H1 (cell line): Measurements from ENCODE around the gene LILRB1. TPM values are rescaled to one million over a fixed set of nuclear protein-coding genes. Genes with fewer than 3 reads are reported as not detected.

Source experiments
- CTCF ChIA-PET: fragments of 300-600 bp; sonication (Branson Sonifier 250); formaldehyde crosslinking; loops from one replicate; lab custom pipeline; 2021; ENCODE audit not compliant: partially characterized antibody; lab: Charles Lee
- POLR2A ChIA-PET: fragments of 300-600 bp; sonication (Branson Sonifier 250); formaldehyde crosslinking; loops from one replicate; lab custom pipeline; 2021; ENCODE audit warnings: inconsistent platforms; ENCODE audit not compliant: partially characterized antibody; lab: Charles Lee
- DNase-seq, 2 experiments: peaks; one replicate each; pipeline versions ENCODE4 v3.0.0 to v3.0.0-alpha.2; 2010 to 2022; ENCODE audit warnings: low spot score in 2 of 2, low read depth in 1 of 2, mixed read lengths in 1 of 2
- FAIRE-seq: peaks from 2 replicates; lab custom pipeline; 2011; peaks lifted over from hg19 to GRCh38; lab: Jason Lieb, UNC
- H2AFZ ChIP-seq: 2 replicates; pipeline ENCODE4 v1.8.1; 2012; ENCODE audit warnings: low read length, inconsistent platforms
- H2AK5ac ChIP-seq: 2 replicates; pipeline ENCODE4 v1.6.1; 2013; ENCODE audit warnings: low read depth, low read length
- H2BK120ac ChIP-seq: replicated peaks from 2 replicates; pipeline ENCODE3; 2013; ENCODE audit warnings: low read depth, low read length, inconsistent platforms
- H2BK12ac ChIP-seq: 2 replicates; pipeline ENCODE4 v1.6.1; 2013; ENCODE audit warnings: low read depth, low read length
- H2BK15ac ChIP-seq: 2 replicates; pipeline ENCODE4 v1.6.1; 2013; ENCODE audit warnings: low read length
- H2BK20ac ChIP-seq: 2 replicates; pipeline ENCODE4 v1.6.1; 2013; ENCODE audit warnings: low read length
- H2BK5ac ChIP-seq: 2 replicates; pipeline ENCODE4 v1.6.1; 2013; ENCODE audit warnings: low read depth, low read length
- H3K14ac ChIP-seq: 2 replicates; pipeline ENCODE4 v1.6.1; 2013; ENCODE audit warnings: inconsistent platforms; ENCODE audit not compliant: insufficient read length
- H3K18ac ChIP-seq: 2 replicates; pipeline ENCODE4 v1.6.1; 2013; ENCODE audit warnings: low read length; ENCODE audit errors: extremely low read depth
- H3K23ac ChIP-seq: 2 replicates; pipeline ENCODE4 v1.6.1; 2013; ENCODE audit warnings: inconsistent platforms; ENCODE audit not compliant: insufficient read length
- H3K23me2 ChIP-seq: 2 replicates; pipeline ENCODE4 v1.6.1; 2013; ENCODE audit warnings: low read depth, low read length
- H3K27ac ChIP-seq: 2 replicates; pipeline ENCODE4 v1.6.1; 2011; ENCODE audit warnings: low read depth, low read length, inconsistent platforms
- H3K27me3 ChIP-seq, 4 experiments: replicated peaks in 1 of 4; 1 replicate in 1 of 4; 2 replicates in 3 of 4; pipeline versions ENCODE4 v1.6.1 to v1.8.1; 2011 to 2013; ENCODE audit warnings: low read length in 3 of 4, mild to moderate bottlenecking in 3 of 4, inconsistent platforms in 2 of 4, mixed read lengths in 2 of 4, moderate library complexity in 1 of 4; ENCODE audit not compliant: control insufficient read depth in 3 of 4, insufficient read depth in 3 of 4; ENCODE audit errors: extremely low read depth in 1 of 4
- H3K36me3 ChIP-seq, 4 experiments: 2 replicates each; pipeline versions ENCODE4 v1.6.1 to v1.8.1; 2011 to 2013; ENCODE audit warnings: mild to moderate bottlenecking in 4 of 4, low read length in 3 of 4, moderate library complexity in 2 of 4, control low read depth in 1 of 4, inconsistent platforms in 1 of 4; ENCODE audit not compliant: insufficient read depth in 4 of 4, control insufficient read depth in 2 of 4
- H3K4ac ChIP-seq: replicated peaks from 2 replicates; pipeline ENCODE3; 2013; ENCODE audit warnings: low read length, low read depth, mixed read lengths, inconsistent platforms; ENCODE audit not compliant: insufficient read length
- H3K4me1 ChIP-seq, 4 experiments: replicated peaks in 1 of 4; 1 replicate in 1 of 4; 2 replicates in 3 of 4; pipeline versions ENCODE4 v1.6.1 to v1.8.1; 2011 to 2013; ENCODE audit warnings: low read length in 3 of 4, inconsistent platforms in 2 of 4, mixed read lengths in 1 of 4; ENCODE audit not compliant: insufficient read depth in 4 of 4, control insufficient read depth in 3 of 4
- H3K4me2 ChIP-seq, 2 experiments: 2 replicates each; pipeline versions ENCODE4 v1.6.1 to v1.8.1; 2011 to 2013; ENCODE audit warnings: low read depth in 2 of 2, low read length in 2 of 2, control low read depth in 1 of 2, inconsistent platforms in 1 of 2, mild to moderate bottlenecking in 1 of 2; ENCODE audit not compliant: insufficient read depth in 1 of 2
- H3K4me3 ChIP-seq, 4 experiments: fragments of 200-600, 300-600 bp in 1 of 4; sonication (generic), shearing (Covaris generic), sonication (Bioruptor Twin) in 1 of 4; 2 replicates each; pipeline versions ENCODE4 v1.5.1 to v1.8.1; 2011 to 2016; ENCODE audit warnings: low read length in 4 of 4, low read depth in 3 of 4, control low read depth in 2 of 4, inconsistent platforms in 2 of 4, mild to moderate bottlenecking in 2 of 4, mixed read lengths in 1 of 4, moderate library complexity in 1 of 4; ENCODE audit not compliant: insufficient read depth in 2 of 4; ENCODE audit errors: extremely low read depth in 1 of 4
- H3K56ac ChIP-seq: replicated peaks from 2 replicates; pipeline ENCODE3; 2013; ENCODE audit warnings: low read depth, mild to moderate bottlenecking, mixed read lengths, low read length, inconsistent platforms; ENCODE audit not compliant: insufficient read length
- H3K79me1 ChIP-seq: 2 replicates; pipeline ENCODE4 v1.6.1; 2013; ENCODE audit warnings: low read depth, low read length, control low read depth
- H3K79me2 ChIP-seq, 2 experiments: 2 replicates each; pipeline versions ENCODE4 v1.6.1 to v1.8.1; 2012 to 2013; ENCODE audit warnings: low read length in 2 of 2, mild to moderate bottlenecking in 2 of 2, inconsistent platforms in 1 of 2; ENCODE audit not compliant: insufficient read depth in 2 of 2, control insufficient read depth in 1 of 2
- H3K9ac ChIP-seq, 4 experiments: replicated peaks in 1 of 4; 1 replicate in 1 of 4; 2 replicates in 3 of 4; pipeline versions ENCODE4 v1.6.1 to v1.8.1; 2011 to 2013; ENCODE audit warnings: low read depth in 3 of 4, low read length in 3 of 4, control low read depth in 2 of 4, mild to moderate bottlenecking in 2 of 4, moderate library complexity in 2 of 4, inconsistent platforms in 1 of 4; ENCODE audit errors: extremely low read depth in 1 of 4
- H3K9me3 ChIP-seq, 2 experiments: 2 replicates each; pipeline versions ENCODE4 v1.6.1 to v1.8.1; 2012 to 2013; ENCODE audit warnings: mild to moderate bottlenecking in 2 of 2, moderate library complexity in 2 of 2, control low read depth in 1 of 2, inconsistent platforms in 1 of 2, low read depth in 1 of 2, low read length in 1 of 2, mixed read lengths in 1 of 2; ENCODE audit not compliant: insufficient read depth in 2 of 2
- H4K20me1 ChIP-seq, 2 experiments: replicated peaks in 1 of 2; 2 replicates each; pipeline versions ENCODE3 to v1.8.1; 2011 to 2013; ENCODE audit warnings: inconsistent platforms in 2 of 2, low read length in 2 of 2, mild to moderate bottlenecking in 1 of 2; ENCODE audit not compliant: insufficient read depth in 2 of 2, control insufficient read depth in 1 of 2
- H4K5ac ChIP-seq: 2 replicates; pipeline ENCODE4 v1.6.1; 2013; ENCODE audit warnings: low read length, low read depth, mixed read lengths, inconsistent platforms; ENCODE audit not compliant: insufficient read length
- H4K8ac ChIP-seq: 2 replicates; pipeline ENCODE4 v1.8.0; 2013; ENCODE audit warnings: mild to moderate bottlenecking, moderate library complexity, low read length, inconsistent platforms; ENCODE audit not compliant: insufficient read depth; ENCODE audit errors: extremely low read depth
- H4K91ac ChIP-seq: replicated peaks from 2 replicates; pipeline ENCODE3; 2013; ENCODE audit warnings: low read length, mixed read lengths, inconsistent platforms; ENCODE audit not compliant: insufficient read length
- CBX8 ChIP-seq: fragments of 300-800, 300-1000 bp; sonication (generic); IDR thresholded peaks from 2 replicates; pipeline ENCODE4 v1.7.1; 2016; ENCODE audit warnings: low read depth, low read length, borderline replicate concordance
- POU5F1 ChIP-seq: IDR thresholded peaks from 2 replicates; pipeline ENCODE4 v1.6.1; 2011; ENCODE audit warnings: low read depth, mild to moderate bottlenecking, low read length, moderate library complexity
- RAD21 ChIP-seq, 2 experiments: IDR thresholded peaks in 1 of 2; conservative IDR thresholded peaks in 1 of 2; 2 replicates each; pipeline ENCODE4 v1.6.1; 2011; ENCODE audit warnings: low read depth in 2 of 2, low read length in 2 of 2, improper control_type of control experiment in 1 of 2, inconsistent platforms in 1 of 2, mild to moderate bottlenecking in 1 of 2, moderate library complexity in 1 of 2
- SP1 ChIP-seq: IDR thresholded peaks from 2 replicates; pipeline ENCODE4 v1.6.1; 2011; ENCODE audit warnings: low read depth, low read length
- WGBS, 2 experiments: shearing (Covaris generic) in 1 of 2; methylation state at CpG; one replicate each; pipeline versions ENCODE4 v1.1.6 to v1.1.7; 2013 to 2015; ENCODE audit warnings: low lambda C conversion rate in 2 of 2, mixed read lengths in 2 of 2, inconsistent platforms in 1 of 2, low coverage in 1 of 2, missing lambda C conversion rate in 1 of 2; ENCODE audit not compliant: insufficient replicate concordance in 2 of 2, insufficient coverage in 1 of 2, insufficient read length in 1 of 2; ENCODE audit errors: extremely low coverage in 1 of 2, missing lambda C conversion rate in 1 of 2; 5-methylcytosine and 5-hydroxymethylcytosine counted together
- polyA plus RNA-seq, 7 experiments: library from polyadenylated mRNA; depleted of rRNA in 3 of 7; stranded (reverse) in 5 of 7; unstranded in 2 of 7; fragments of >200 nt in 5 of 7; fragments of 200-250 nt in 2 of 7; gene quantifications; 1 replicate in 5 of 7; 2 replicates in 1 of 7; 4 replicates in 1 of 7; pipeline versions ENCODE4 v1.2.1 to v1.2.3, GENCODE V29; 2011 to 2013; ENCODE audit warnings: missing spikeins in 2 of 7, mixed read lengths in 2 of 7
- total RNA-seq: library from RNA; stranded (reverse); fragmentation: NEBNext Ultra II Directional; extraction: Animal tissue kit (Norgen Biotek cat#: 25700); gene quantifications from 2 replicates; pipeline ENCODE4 v1.2.1, GENCODE V29; 2021

The LILRB1 gene
- total and polyA plus RNA-seq, 2 of the 8 experiments (the other 6 are each of a cell fraction or from before 2014, with no cell fraction given), result not detected

DNA sequence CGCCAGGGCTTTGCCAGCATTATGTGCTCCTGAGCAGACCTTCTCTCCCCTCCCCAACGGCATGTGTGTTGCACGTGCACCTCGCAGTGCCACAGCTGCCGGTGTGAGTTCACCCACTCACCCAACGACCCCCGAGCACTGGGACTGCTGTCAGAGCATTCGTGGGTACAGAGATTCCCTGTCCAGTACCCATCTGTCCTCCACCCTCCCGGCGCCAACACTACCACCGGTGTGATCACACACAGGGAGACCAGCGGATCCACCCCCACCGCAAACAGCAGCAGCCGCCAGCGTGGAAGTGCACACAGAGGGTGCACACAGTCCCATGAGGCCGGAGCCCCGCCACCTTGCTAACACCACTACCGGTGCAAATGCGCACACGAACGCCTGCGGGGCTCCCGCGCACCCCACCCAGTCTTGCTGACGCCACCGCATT is 20.9 kb upstream of the LILRB1 start:
- FAIRE-seq (no peak), DNase-seq (no peak)
- H3K18ac ChIP-seq, result no peak overlapping the region
- no peak overlapping the region for H4K91ac ChIP-seq
- no peak overlapping the region for H2AFZ ChIP-seq
- no peak overlapping the region for H3K4ac ChIP-seq
- no peak overlapping the region for H3K23ac ChIP-seq
- no peak overlapping the region for H3K9ac ChIP-seq
- ChIA-PET CTCF (no interaction called here), POLR2A (no interaction called here)
- no peak overlapping the region for H3K4me3 ChIP-seq
- H3K14ac ChIP-seq, result no peak overlapping the region
- no peaks in the 10 kb centered on the region for H3K79me1 ChIP-seq
- H2BK120ac ChIP-seq, result no peak overlapping the region
- TF ChIP-seq RAD21 (IDR thresholded peaks at IDR 0.05 in 1 of 2, conservative IDR thresholded peaks at IDR 0.05 in 1 of 2; ENCODE audit: low read depth in 2 of 2, low read length in 2 of 2) (no peak), SP1 (no peak), CBX8 (no peak), POU5F1 (no peak)
- H3K9me3 ChIP-seq, result peaks cover 60 to 76% of the 10 kb centered on the region in 2 experiments
- H2BK12ac ChIP-seq, result no peak overlapping the region
- no peak overlapping the region for H4K8ac ChIP-seq
- H3K36me3 ChIP-seq, result no peaks in the 10 kb centered on the region
- WGBS, 2 experiments, result 78% methylated on average over 23 of the region's 26 CpGs; no CpG with 5 or more reads in 1 of the 2 experiments
- no peaks in the 10 kb centered on the region for H4K20me1 ChIP-seq
- no peak overlapping the region for H3K4me2 ChIP-seq
- no peak overlapping the region for H2AK5ac ChIP-seq
- H3K27ac ChIP-seq, result no peak overlapping the region
- H3K4me1 ChIP-seq, result no peaks in the 10 kb centered on the region
- no peaks in the 10 kb centered on the region for H3K27me3 ChIP-seq
- no peak overlapping the region for H3K56ac ChIP-seq
- H3K23me2 ChIP-seq, result no peaks in the 10 kb centered on the region
- no peak overlapping the region for H2BK5ac ChIP-seq
- no peaks in the 10 kb centered on the region for H3K79me2 ChIP-seq
- no peak overlapping the region for H2BK15ac ChIP-seq
- no peak overlapping the region for H4K5ac ChIP-seq
- H2BK20ac ChIP-seq, result no peak overlapping the region
